HCT116 (cell line): ENCODE data around the gene CNKSR3. TPM values are rescaled to one million over a fixed set of nuclear protein-coding genes. Genes with fewer than 3 reads are reported as not detected.

ENCODE experiments used
- ATAC-seq: fragments of 200-7000 bp; cut with Tn5 transposase; 2 replicates; pipeline ENCODE4 v1.9.1; 2020; ENCODE audit warnings: mild to moderate bottlenecking, moderate library complexity
- BruUV-seq: library from RNA; stranded (reverse); fragments of 400-500 nt; replicated peaks from 2 replicates; lab custom pipeline; 2021; lab: Mats Ljungman, UMichigan
- CTCF ChIA-PET: fragments of 300-600 bp; sonication (Branson Sonifier 250); formaldehyde crosslinking; loops from one replicate; lab custom pipeline; 2021; ENCODE audit warnings: antibody characterized with exemption; lab: Charles Lee
- POLR2A ChIA-PET: fragments of 300-600, 350-600 bp; sonication (Branson Sonifier 250); formaldehyde crosslinking; loops from one replicate; lab custom pipeline; 2021; ENCODE audit warnings: antibody characterized with exemption; lab: Charles Lee
- RAD21 ChIA-PET, 2 experiments: fragments of 300-600 bp; sonication (Branson Sonifier 250); formaldehyde crosslinking; loops; one replicate each; lab custom pipeline; 2023; ENCODE audit warnings: low total read pairs in 2 of 2; ENCODE audit not compliant: uncharacterized antibody in 2 of 2, unreplicated experiment in 2 of 2, low non-redundant PET in 1 of 2; lab: Charles Lee
- DNase-seq: peaks from one replicate; pipeline ENCODE4 v3.0.0-alpha.2; 2010; ENCODE audit warnings: low read depth, low spot score
- H2AFZ ChIP-seq: fragments of 200-600 bp; shearing (Covaris generic), sonication (generic); 2 replicates; pipeline ENCODE4 v1.6.1; 2017; ENCODE audit warnings: low read depth, mixed run types, mixed read lengths, antibody characterized with exemption, low read length; ENCODE audit not compliant: poor library complexity, severe bottlenecking
- H3K27ac ChIP-seq: 2 replicates; pipeline ENCODE4 v1.5.1; 2012; ENCODE audit warnings: low read depth, low read length
- H3K27me3 ChIP-seq: fragments of 200-600 bp; sonication (generic); 2 replicates; pipeline ENCODE4 v1.6.1; 2016; ENCODE audit warnings: mixed run types, low read length, mixed read lengths; ENCODE audit not compliant: insufficient read depth
- H3K36me3 ChIP-seq, 2 experiments: fragments of 200-500 bp in 1 of 2; fragments of 200-600 bp in 1 of 2; sonication (Bioruptor generic) in 1 of 2; sonication (generic) in 1 of 2; 2 replicates each; pipeline versions ENCODE4 v1.5.1 to v1.6.1; 2014 to 2016; ENCODE audit warnings: low read length in 2 of 2, inconsistent platforms in 1 of 2, mixed read lengths in 1 of 2, mixed run types in 1 of 2; ENCODE audit not compliant: insufficient read depth in 2 of 2, control insufficient read depth in 1 of 2
- H3K4me1 ChIP-seq, 2 experiments: fragments of 200-600 bp in 1 of 2; sonication (generic) in 1 of 2; 2 replicates each; pipeline versions ENCODE4 v1.5.1 to v1.6.1; 2012 to 2017; ENCODE audit warnings: low read length in 2 of 2, inconsistent platforms in 1 of 2, mild to moderate bottlenecking in 1 of 2, mixed read lengths in 1 of 2, mixed run types in 1 of 2, moderate library complexity in 1 of 2; ENCODE audit not compliant: insufficient read depth in 2 of 2, control insufficient read depth in 1 of 2
- H3K4me2 ChIP-seq: fragments of 200-600 bp; sonication (generic); 2 replicates; pipeline ENCODE4 v1.6.1; 2017; ENCODE audit warnings: mixed run types, low read length, mixed read lengths
- H3K4me3 ChIP-seq, 2 experiments: fragments of 200-600 bp in 1 of 2; sonication (generic) in 1 of 2; replicated peaks in 1 of 2; 2 replicates each; pipeline ENCODE4 v1.5.1; 2011 to 2016; ENCODE audit warnings: low read length in 2 of 2, control low read depth in 1 of 2, low read depth in 1 of 2, mild to moderate bottlenecking in 1 of 2, mixed read lengths in 1 of 2, mixed run types in 1 of 2
- H3K79me2 ChIP-seq: fragments of 200-600 bp; sonication (generic); 2 replicates; pipeline ENCODE4 v1.6.1; 2017; ENCODE audit warnings: mild to moderate bottlenecking, mixed run types, low read length, moderate library complexity, mixed read lengths; ENCODE audit not compliant: insufficient read depth
- H3K9ac ChIP-seq: fragments of 200-600 bp; sonication (generic); 2 replicates; pipeline ENCODE4 v1.6.1; 2016; ENCODE audit warnings: low read length, mixed read lengths
- H3K9me2 ChIP-seq: fragments of 200-600 bp; sonication (generic), shearing (Covaris generic); 2 replicates; pipeline ENCODE4 v1.6.1; 2017; ENCODE audit warnings: mixed run types, mild to moderate bottlenecking, moderate library complexity; ENCODE audit not compliant: insufficient read depth
- H3K9me3 ChIP-seq, 2 experiments: fragments of 200-500 bp in 1 of 2; fragments of 200-600 bp in 1 of 2; sonication (Bioruptor generic) in 1 of 2; sonication (generic) in 1 of 2; 2 replicates each; pipeline ENCODE4 v1.6.1; 2014 to 2017; ENCODE audit warnings: low read length in 2 of 2, mixed read lengths in 2 of 2, inconsistent platforms in 1 of 2, low read depth in 1 of 2, mild to moderate bottlenecking in 1 of 2, mixed run types in 1 of 2, moderate library complexity in 1 of 2; ENCODE audit not compliant: control insufficient read depth in 1 of 2, insufficient read depth in 1 of 2
- H4K20me1 ChIP-seq: fragments of 200-600 bp; sonication (generic), shearing (Covaris generic); 2 replicates; pipeline ENCODE4 v1.6.1; 2017; ENCODE audit warnings: mixed run types, mild to moderate bottlenecking, moderate library complexity; ENCODE audit not compliant: insufficient read depth
- CEBPB ChIP-seq: IDR thresholded peaks from 2 replicates; pipeline ENCODE4 v1.6.1; 2012; ENCODE audit warnings: low read depth
- EGR1 ChIP-seq: IDR thresholded peaks from 2 replicates; pipeline ENCODE4 v1.6.1; 2012; ENCODE audit warnings: low read depth
- EZH2 ChIP-seq: fragments of 200-600 bp; sonication (generic); IDR thresholded peaks from 2 replicates; pipeline ENCODE4 v1.6.1; 2017; ENCODE audit warnings: antibody characterized with exemption, mixed run types
- JUND ChIP-seq: IDR thresholded peaks from 2 replicates; pipeline ENCODE4 v1.6.1; 2012
- SIN3A ChIP-seq: IDR thresholded peaks from 2 replicates; pipeline ENCODE4 v1.6.1; 2012; ENCODE audit warnings: low read depth
- TCF7L2 ChIP-seq: IDR thresholded peaks from 2 replicates; pipeline ENCODE4 v1.7.0; 2011; ENCODE audit warnings: borderline replicate concordance, inconsistent platforms; ENCODE audit not compliant: insufficient read depth, insufficient read length; ENCODE audit errors: extremely low read depth
- YY1 ChIP-seq: IDR thresholded peaks from 2 replicates; pipeline ENCODE4 v1.6.1; 2011; ENCODE audit warnings: low read length, low read depth, moderate library complexity, mild to moderate bottlenecking; ENCODE audit not compliant: insufficient replicate concordance; ENCODE audit errors: extremely low read depth
- ZBTB33 ChIP-seq: IDR thresholded peaks from 2 replicates; pipeline ENCODE4 v1.6.1; 2011; ENCODE audit warnings: mild to moderate bottlenecking, low read length, moderate library complexity; ENCODE audit not compliant: insufficient replicate concordance; ENCODE audit errors: extremely low read depth
- ZFX ChIP-seq: fragments of 450-650 bp; IDR thresholded peaks from 2 replicates; pipeline ENCODE4 v1.6.1; 2017
- ZNF274 ChIP-seq: fragments of 200-500 bp; sonication (Bioruptor generic); IDR thresholded peaks from 2 replicates; pipeline ENCODE4 v1.6.1; 2014; ENCODE audit warnings: mild to moderate bottlenecking, low read depth, low read length, inconsistent platforms
- intact Hi-C: fragments of 100-400 bp; cut with micrococcal nuclease; formaldehyde crosslinking; loops from 2 replicates; pipeline ENCODE4 v1.10.0; 2022
- total RNA-seq: library from RNA; stranded (reverse); gene quantifications from one replicate; pipeline ENCODE4 v1.2.1, GENCODE V29; 2021; ENCODE audit not compliant: unreplicated experiment
- TF ChIP-seq, protein P1 (sequence below): IDR thresholded peaks from 2 replicates; pipeline ENCODE4 v1.6.1; 2012; ENCODE audit warnings: low read depth
- TF ChIP-seq, protein P2 (sequence below), 3 experiments: fragments of 200-600 bp in 1 of 3; sonication (generic) in 1 of 3; IDR thresholded peaks in 2 of 3; conservative IDR thresholded peaks in 1 of 3; 2 replicates each; pipeline ENCODE4 v1.5.1; 2012 to 2017; ENCODE audit warnings: low read depth in 2 of 3, low read length in 2 of 3, antibody characterized with exemption in 1 of 3, borderline replicate concordance in 1 of 3, control low read depth in 1 of 3, mild to moderate bottlenecking in 1 of 3, mixed read lengths in 1 of 3, mixed run types in 1 of 3, moderate library complexity in 1 of 3; ENCODE audit not compliant: insufficient read depth in 1 of 3

CNKSR3 gene
- total RNA-seq, 1 experiment from 2014 or later = 15.4 TPM

- no peak overlapping the region for H3K27ac ChIP-seq
Measured at GRCh38 chr6:154484942-154485341, 25.5 kb downstream of the CNKSR3 start.

GRCh38 chr6:154482858-154483257 lies 27.6 kb downstream of the CNKSR3 start:
- H2AFZ ChIP-seq = no peak overlapping the region
- no peaks in the 10 kb centered on the region for H4K20me1 ChIP-seq
- H3K27me3 ChIP-seq = no peaks in the 10 kb centered on the region
- no peaks in the 10 kb centered on the region for H3K36me3 ChIP-seq
- no peak overlapping the region for H3K9ac ChIP-seq
- ChIA-PET CTCF (no interaction called here), RAD21 (no interaction called here), POLR2A (no interaction called here)
- H3K9me2 ChIP-seq = no peaks in the 10 kb centered on the region
- peaks cover 0 to 7% of the 10 kb centered on the region in 2 experiments; a peak in 2 of 4 replicates for H3K4me1 ChIP-seq
- no peak overlapping the region for H3K27ac ChIP-seq
- no peak for DNase-seq
- TF ChIP-seq, protein P1, sequence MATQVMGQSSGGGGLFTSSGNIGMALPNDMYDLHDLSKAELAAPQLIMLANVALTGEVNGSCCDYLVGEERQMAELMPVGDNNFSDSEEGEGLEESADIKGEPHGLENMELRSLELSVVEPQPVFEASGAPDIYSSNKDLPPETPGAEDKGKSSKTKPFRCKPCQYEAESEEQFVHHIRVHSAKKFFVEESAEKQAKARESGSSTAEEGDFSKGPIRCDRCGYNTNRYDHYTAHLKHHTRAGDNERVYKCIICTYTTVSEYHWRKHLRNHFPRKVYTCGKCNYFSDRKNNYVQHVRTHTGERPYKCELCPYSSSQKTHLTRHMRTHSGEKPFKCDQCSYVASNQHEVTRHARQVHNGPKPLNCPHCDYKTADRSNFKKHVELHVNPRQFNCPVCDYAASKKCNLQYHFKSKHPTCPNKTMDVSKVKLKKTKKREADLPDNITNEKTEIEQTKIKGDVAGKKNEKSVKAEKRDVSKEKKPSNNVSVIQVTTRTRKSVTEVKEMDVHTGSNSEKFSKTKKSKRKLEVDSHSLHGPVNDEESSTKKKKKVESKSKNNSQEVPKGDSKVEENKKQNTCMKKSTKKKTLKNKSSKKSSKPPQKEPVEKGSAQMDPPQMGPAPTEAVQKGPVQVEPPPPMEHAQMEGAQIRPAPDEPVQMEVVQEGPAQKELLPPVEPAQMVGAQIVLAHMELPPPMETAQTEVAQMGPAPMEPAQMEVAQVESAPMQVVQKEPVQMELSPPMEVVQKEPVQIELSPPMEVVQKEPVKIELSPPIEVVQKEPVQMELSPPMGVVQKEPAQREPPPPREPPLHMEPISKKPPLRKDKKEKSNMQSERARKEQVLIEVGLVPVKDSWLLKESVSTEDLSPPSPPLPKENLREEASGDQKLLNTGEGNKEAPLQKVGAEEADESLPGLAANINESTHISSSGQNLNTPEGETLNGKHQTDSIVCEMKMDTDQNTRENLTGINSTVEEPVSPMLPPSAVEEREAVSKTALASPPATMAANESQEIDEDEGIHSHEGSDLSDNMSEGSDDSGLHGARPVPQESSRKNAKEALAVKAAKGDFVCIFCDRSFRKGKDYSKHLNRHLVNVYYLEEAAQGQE = no peak
- TF ChIP-seq TCF7L2 (no peak), ZNF274 (no peak), YY1 (no peak), EZH2 (no peak), SIN3A (no peak), CEBPB (no peak), EGR1 (no peak), ZFX (no peak), ZBTB33 (no peak)
- TF ChIP-seq, protein P2, sequence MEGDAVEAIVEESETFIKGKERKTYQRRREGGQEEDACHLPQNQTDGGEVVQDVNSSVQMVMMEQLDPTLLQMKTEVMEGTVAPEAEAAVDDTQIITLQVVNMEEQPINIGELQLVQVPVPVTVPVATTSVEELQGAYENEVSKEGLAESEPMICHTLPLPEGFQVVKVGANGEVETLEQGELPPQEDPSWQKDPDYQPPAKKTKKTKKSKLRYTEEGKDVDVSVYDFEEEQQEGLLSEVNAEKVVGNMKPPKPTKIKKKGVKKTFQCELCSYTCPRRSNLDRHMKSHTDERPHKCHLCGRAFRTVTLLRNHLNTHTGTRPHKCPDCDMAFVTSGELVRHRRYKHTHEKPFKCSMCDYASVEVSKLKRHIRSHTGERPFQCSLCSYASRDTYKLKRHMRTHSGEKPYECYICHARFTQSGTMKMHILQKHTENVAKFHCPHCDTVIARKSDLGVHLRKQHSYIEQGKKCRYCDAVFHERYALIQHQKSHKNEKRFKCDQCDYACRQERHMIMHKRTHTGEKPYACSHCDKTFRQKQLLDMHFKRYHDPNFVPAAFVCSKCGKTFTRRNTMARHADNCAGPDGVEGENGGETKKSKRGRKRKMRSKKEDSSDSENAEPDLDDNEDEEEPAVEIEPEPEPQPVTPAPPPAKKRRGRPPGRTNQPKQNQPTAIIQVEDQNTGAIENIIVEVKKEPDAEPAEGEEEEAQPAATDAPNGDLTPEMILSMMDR (IDR thresholded peaks at IDR 0.05 in 2 of 3, conservative IDR thresholded peaks at IDR 0.05 in 1 of 3; ENCODE audit: borderline replicate concordance in 1 of 3, insufficient read depth in 1 of 3, low read depth in 2 of 3, low read length in 2 of 3) = no peak
- no TSS peak for BruUV-seq
- H3K4me3 ChIP-seq = no peak overlapping the region
- ATAC-seq = no peak
- intact Hi-C loops = no loop called here
- no peaks in the 10 kb centered on the region for H3K9me3 ChIP-seq
- H3K79me2 ChIP-seq = peaks cover 7% of the 10 kb centered on the region
- H3K4me2 ChIP-seq = no peak overlapping the region

More at GRCh38 chr6:154484942-154485341, 25.5 kb downstream of the CNKSR3 start:
- ATAC-seq (no peak), DNase-seq (no peak)
- RAD21 ChIA-PET = no interaction called here
- POLR2A ChIA-PET = no interaction called here
- Histone ChIP-seq H3K9me3 (no peaks in the 10 kb centered on the region), H3K4me1 (peaks cover 17 to 28% of the 10 kb centered on the region in 2 experiments), H3K27me3 (no peaks in the 10 kb centered on the region), H3K36me3 (no peaks in the 10 kb centered on the region), H3K9ac (no peak overlapping the region), H3K4me2 (no peak overlapping the region), H2AFZ (no peak overlapping the region), H3K9me2 (no peaks in the 10 kb centered on the region), H3K4me3 (no peak overlapping the region), H3K79me2 (peaks cover 17% of the 10 kb centered on the region), H4K20me1 (no peaks in the 10 kb centered on the region)
- BruUV-seq = no TSS peak
- CTCF ChIA-PET = no interaction called here
- intact Hi-C loops = no loop called here
- no peak for TF ChIP-seq YY1
- TF ChIP-seq CEBPB = no peak
- TF ChIP-seq JUND = no peak
